Mucosa of descending colon (tissue), 3 donors: Measurements from ENCODE around the gene CMSS1. TPM values are rescaled to one million over a fixed set of nuclear protein-coding genes. Genes with fewer than 3 reads are reported as not detected.

Experiments
- ATAC-seq: fragments of 200-7000 bp; cut with Tn5 transposase; one replicate; pipeline ENCODE4 v1.9.1; 2020; ENCODE audit warnings: mild to moderate bottlenecking, moderate library complexity
- DNase-seq, 3 donors: peaks; one replicate each; pipeline ENCODE4 v3.0.0-alpha.2; 2020
- H3K36me3 ChIP-seq: fragments of 200-600 bp; one replicate; pipeline ENCODE4 v1.8.0; 2021; ENCODE audit warnings: low read depth, mild to moderate bottlenecking
- H3K4me1 ChIP-seq: fragments of 200-600 bp; one replicate; pipeline ENCODE4 v1.8.0; 2021; ENCODE audit warnings: low read depth, mild to moderate bottlenecking
- H3K4me3 ChIP-seq: fragments of 200-600 bp; one replicate; pipeline ENCODE4 v1.8.0; 2021; ENCODE audit warnings: mild to moderate bottlenecking
- H3K9me3 ChIP-seq: fragments of 200-600 bp; one replicate; pipeline ENCODE4 v1.8.0; 2021; ENCODE audit warnings: mild to moderate bottlenecking
- intact Hi-C, 2 donors: fragments of 100-400 bp; cut with DNase I in 1 of 2; cut with micrococcal nuclease in 1 of 2; formaldehyde crosslinking; loops; one replicate each; pipeline versions ENCODE4 v1.11.0 to v1.11.1; 2022; cut with DNase I, micrococcal nuclease
- total RNA-seq, 3 donors: library from RNA; stranded (reverse); fragmentation: NEBNext Ultra II Directional in 2 of 3; extraction: Animal tissue kit (Norgen Biotek cat#: 25700) in 2 of 3; gene quantifications; one replicate each; pipeline versions ENCODE4 v1.2.1 to v1.2.4, GENCODE V29; 2021 to 2023
- TF ChIP-seq, protein P1 (sequence below): fragments of 200-600 bp; IDR thresholded peaks from one replicate; pipeline ENCODE4 v1.8.0; 2022; ENCODE audit warnings: antibody characterized with exemption, mild to moderate bottlenecking
- donor health status: DM: no; HTN: no; CAD: no; lungs with moderate emphysema.
- donor health status: DM: no; HTN: no; CAD: no.
- donor health status: DM: no; HTN: yes; CAD: no.

The CMSS1 gene
- total RNA-seq, 3 donors from 2014 or later, result 9.6 to 24.2 (median 13.8) TPM

GRCh38 chr3:99978221-99978620, 160.6 kb downstream of the CMSS1 start:
- ATAC-seq (no peak), DNase-seq (no peak)
- TF ChIP-seq, protein P1, sequence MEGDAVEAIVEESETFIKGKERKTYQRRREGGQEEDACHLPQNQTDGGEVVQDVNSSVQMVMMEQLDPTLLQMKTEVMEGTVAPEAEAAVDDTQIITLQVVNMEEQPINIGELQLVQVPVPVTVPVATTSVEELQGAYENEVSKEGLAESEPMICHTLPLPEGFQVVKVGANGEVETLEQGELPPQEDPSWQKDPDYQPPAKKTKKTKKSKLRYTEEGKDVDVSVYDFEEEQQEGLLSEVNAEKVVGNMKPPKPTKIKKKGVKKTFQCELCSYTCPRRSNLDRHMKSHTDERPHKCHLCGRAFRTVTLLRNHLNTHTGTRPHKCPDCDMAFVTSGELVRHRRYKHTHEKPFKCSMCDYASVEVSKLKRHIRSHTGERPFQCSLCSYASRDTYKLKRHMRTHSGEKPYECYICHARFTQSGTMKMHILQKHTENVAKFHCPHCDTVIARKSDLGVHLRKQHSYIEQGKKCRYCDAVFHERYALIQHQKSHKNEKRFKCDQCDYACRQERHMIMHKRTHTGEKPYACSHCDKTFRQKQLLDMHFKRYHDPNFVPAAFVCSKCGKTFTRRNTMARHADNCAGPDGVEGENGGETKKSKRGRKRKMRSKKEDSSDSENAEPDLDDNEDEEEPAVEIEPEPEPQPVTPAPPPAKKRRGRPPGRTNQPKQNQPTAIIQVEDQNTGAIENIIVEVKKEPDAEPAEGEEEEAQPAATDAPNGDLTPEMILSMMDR, result no peak
- no peaks in the 10 kb centered on the region for H3K36me3 ChIP-seq
- no peak overlapping the region for H3K4me3 ChIP-seq
- no peaks in the 10 kb centered on the region for H3K4me1 ChIP-seq
- H3K9me3 ChIP-seq, result no peaks in the 10 kb centered on the region
- intact Hi-C loops, result no loop called here

DNA sequence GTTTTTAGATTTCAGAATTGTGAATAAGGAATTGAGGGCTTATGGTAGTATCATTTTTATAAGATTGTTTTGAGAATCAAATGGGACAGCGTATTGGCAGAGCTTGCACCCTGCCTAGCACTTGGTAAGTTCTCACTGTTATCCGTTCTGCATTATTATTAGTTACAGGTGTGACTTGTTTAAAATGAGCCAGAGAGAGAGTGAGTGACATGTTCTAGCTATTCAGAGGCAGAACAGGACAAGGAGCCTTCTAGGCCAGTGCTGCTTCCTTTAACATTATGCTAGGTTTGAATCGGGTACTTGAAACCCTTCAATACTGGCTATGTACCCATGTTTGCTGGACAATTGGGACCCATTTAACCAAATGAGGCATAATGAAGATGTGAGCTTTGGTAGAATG, 162.9 kb downstream of the CMSS1 start:
- DNase-seq, result no peak
- Histone ChIP-seq H3K4me1 (no peaks in the 10 kb centered on the region), H3K36me3 (no peaks in the 10 kb centered on the region), H3K9me3 (no peaks in the 10 kb centered on the region), H3K4me3 (no peak overlapping the region)
- intact Hi-C loops, result no loop called here
- TF ChIP-seq, protein P1, result no peak
- no peak for ATAC-seq

DNA sequence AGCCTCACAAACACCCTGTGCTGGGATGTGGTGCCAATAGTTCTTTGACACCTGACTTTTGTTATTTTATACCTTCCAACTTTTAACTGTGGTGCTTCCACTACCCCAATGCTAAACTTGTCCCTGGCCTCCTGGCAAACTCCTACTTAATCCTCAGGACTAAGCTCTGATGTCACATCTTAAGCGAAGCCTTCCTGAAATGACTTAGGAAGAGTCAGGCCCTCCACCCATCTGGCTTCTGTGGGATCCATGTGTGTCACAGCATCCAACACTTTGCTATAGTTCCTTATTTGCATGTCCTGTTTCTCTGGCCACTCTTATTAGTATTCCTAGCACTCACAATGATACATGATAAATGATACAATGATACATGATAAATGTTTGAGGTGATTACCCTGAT, 163.5 kb downstream of the CMSS1 start:
- ATAC-seq, result no peak
- no peaks in the 10 kb centered on the region for H3K9me3 ChIP-seq
- no peak for DNase-seq
- intact Hi-C loops, result no loop called here
- H3K4me3 ChIP-seq, result no peak overlapping the region
- H3K36me3 ChIP-seq, result no peaks in the 10 kb centered on the region
- H3K4me1 ChIP-seq, result no peaks in the 10 kb centered on the region
- TF ChIP-seq, protein P1, result no peak

- Histone ChIP-seq H3K36me3 (no peaks in the 10 kb centered on the region), H3K4me3 (no peak overlapping the region), H3K9me3 (no peaks in the 10 kb centered on the region), H3K4me1 (no peaks in the 10 kb centered on the region)
- TF ChIP-seq, protein P1, result no peak
- DNase-seq, result no peak
- ATAC-seq, result no peak
- intact Hi-C loops, result no loop called here
Measured at GRCh38 chr3:99982650-99983049, 165.0 kb downstream of the CMSS1 start.

GRCh38 chr3:99984139-99984538, 166.5 kb downstream of the CMSS1 start:
- no peak for ATAC-seq
- H3K9me3 ChIP-seq, result no peaks in the 10 kb centered on the region

GRCh38 chr3:99984668-99985067, 167.0 kb downstream of the CMSS1 start:
- H3K4me3 ChIP-seq, result no peak overlapping the region
- H3K4me1 ChIP-seq, result no peaks in the 10 kb centered on the region
- intact Hi-C loops, result no loop called here
- DNase-seq, result no peak
- ATAC-seq, result no peak
- H3K36me3 ChIP-seq, result no peaks in the 10 kb centered on the region
- no peaks in the 10 kb centered on the region for H3K9me3 ChIP-seq
- TF ChIP-seq, protein P1, result no peak

More at GRCh38 chr3:99984139-99984538, 166.5 kb downstream of the CMSS1 start:
- TF ChIP-seq, protein P1, result no peak
- no peaks in the 10 kb centered on the region for H3K36me3 ChIP-seq
- DNase-seq, result no peak
- intact Hi-C loops, result no loop called here
- H3K4me1 ChIP-seq, result no peaks in the 10 kb centered on the region
- no peak overlapping the region for H3K4me3 ChIP-seq
